LNCAP (cell line): ENCODE measurements around the gene ALG6.

Experiments used
- TF ChIP-seq, protein P1 (sequence below): fragments of 450-650 bp; IDR thresholded peaks from 2 replicates; pipeline ENCODE4 v1.5.1; 2017; ENCODE audit warnings: mild to moderate bottlenecking

The ALG6 gene

DNA sequence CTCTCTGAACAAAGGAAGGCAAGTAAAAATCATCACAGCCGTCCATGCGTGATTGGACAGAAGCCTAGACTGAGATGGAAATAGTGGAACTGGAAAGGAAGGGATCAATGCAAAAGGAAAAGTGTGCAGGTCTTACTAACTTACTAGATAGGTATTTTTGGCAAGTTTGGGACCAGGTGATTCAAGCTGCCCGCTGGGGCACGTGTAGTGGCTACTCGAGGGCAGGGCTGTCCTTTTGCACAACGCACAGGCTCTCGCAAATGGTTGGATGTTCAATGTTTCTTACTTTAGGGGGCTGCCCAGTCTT lies 566 bp upstream of the ALG6 start:
- TF ChIP-seq, protein P1, sequence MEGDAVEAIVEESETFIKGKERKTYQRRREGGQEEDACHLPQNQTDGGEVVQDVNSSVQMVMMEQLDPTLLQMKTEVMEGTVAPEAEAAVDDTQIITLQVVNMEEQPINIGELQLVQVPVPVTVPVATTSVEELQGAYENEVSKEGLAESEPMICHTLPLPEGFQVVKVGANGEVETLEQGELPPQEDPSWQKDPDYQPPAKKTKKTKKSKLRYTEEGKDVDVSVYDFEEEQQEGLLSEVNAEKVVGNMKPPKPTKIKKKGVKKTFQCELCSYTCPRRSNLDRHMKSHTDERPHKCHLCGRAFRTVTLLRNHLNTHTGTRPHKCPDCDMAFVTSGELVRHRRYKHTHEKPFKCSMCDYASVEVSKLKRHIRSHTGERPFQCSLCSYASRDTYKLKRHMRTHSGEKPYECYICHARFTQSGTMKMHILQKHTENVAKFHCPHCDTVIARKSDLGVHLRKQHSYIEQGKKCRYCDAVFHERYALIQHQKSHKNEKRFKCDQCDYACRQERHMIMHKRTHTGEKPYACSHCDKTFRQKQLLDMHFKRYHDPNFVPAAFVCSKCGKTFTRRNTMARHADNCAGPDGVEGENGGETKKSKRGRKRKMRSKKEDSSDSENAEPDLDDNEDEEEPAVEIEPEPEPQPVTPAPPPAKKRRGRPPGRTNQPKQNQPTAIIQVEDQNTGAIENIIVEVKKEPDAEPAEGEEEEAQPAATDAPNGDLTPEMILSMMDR: no peak

DNA sequence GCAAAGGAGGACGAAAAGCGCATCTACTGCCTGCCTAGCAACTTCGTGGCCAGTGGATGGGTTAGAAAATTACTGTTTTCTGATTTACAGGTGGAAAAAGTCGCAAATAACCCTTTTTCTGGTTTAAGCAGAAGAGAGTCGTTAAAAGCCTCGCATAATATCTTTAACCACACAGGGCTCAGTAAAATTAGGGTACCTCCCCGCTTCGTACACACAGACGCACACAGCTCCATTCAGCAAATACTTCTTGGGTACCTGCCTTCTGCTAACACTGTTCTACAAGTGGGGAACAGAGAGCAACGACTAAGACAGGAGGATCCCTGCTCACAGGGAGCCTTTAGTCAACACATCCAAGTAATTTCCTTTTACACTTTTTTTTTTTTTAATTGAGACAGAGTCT lies 704 bp downstream of the ALG6 start:
- TF ChIP-seq, protein P1: no peak

- TF ChIP-seq, protein P1: no peak
Measured at GRCh38 chr1:63379583-63379982, 12.2 kb downstream of the ALG6 start.

DNA sequence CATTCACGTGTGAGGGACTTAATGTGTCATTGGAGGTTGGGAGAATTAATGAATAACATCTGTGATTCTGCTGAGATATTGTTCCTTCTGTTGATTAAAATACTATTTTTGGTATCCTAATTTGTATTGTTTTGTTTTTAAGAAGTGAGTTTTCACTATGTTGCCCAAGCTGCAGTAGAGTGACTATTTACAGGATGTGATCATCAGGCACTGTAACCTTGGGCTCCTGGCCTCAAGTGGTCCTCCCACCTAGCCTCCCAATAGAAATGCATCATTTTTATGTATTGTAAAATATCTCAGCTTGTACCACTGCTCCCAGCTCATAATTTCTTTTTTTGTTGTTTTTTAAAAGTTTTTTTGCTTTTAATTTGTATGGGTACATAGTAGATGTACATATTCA lies 14.3 kb downstream of the ALG6 start:
- TF ChIP-seq, protein P1: no peak

- TF ChIP-seq, protein P1: no peak
Measured at GRCh38 chr1:63401945-63402344, 34.5 kb downstream of the ALG6 start.

GRCh38 chr1:63403386-63403785 lies 36.0 kb downstream of the ALG6 start:
- TF ChIP-seq, protein P1: no peak

GRCh38 chr1:63405021-63405420 lies 37.6 kb downstream of the ALG6 start:
- TF ChIP-seq, protein P1: no peak

GRCh38 chr1:63405987-63406386 lies 38.6 kb downstream of the ALG6 start:
- TF ChIP-seq, protein P1: no peak
